Panc1 (cell line): Measurements from ENCODE around the gene FLT1. TPM values are rescaled to one million over a fixed set of nuclear protein-coding genes. Genes with fewer than 3 reads are reported as not detected.

Experiments used
- ATAC-seq: fragments of 200-7000 bp; cut with Tn5 transposase; 2 replicates; pipeline ENCODE4 v1.9.1; 2020; ENCODE audit warnings: mild to moderate bottlenecking, moderate library complexity
- BruUV-seq: library from RNA; stranded (reverse); fragments of 400-500 nt; replicated peaks from 2 replicates; lab custom pipeline; 2021; lab: Mats Ljungman, UMichigan
- CTCF ChIA-PET: fragments of 300-600 bp; sonication (Branson Sonifier 250); formaldehyde crosslinking; loops from one replicate; lab custom pipeline; 2022; ENCODE audit warnings: antibody characterized with exemption; lab: Charles Lee
- POLR2A ChIA-PET: fragments of 300-600 bp; sonication (Branson Sonifier 250); formaldehyde crosslinking; loops from one replicate; lab custom pipeline; 2022; ENCODE audit warnings: antibody characterized with exemption; lab: Charles Lee
- DNase-seq: peaks from one replicate; pipeline ENCODE4 v3.0.0-alpha.2; 2010; ENCODE audit warnings: low read depth, low spot score
- H3K27ac ChIP-seq: 2 replicates; pipeline ENCODE4 v1.5.1; 2011; ENCODE audit warnings: mild to moderate bottlenecking, low read length, inconsistent platforms
- H3K27me3 ChIP-seq: fragments of 200-500 bp; sonication (Bioruptor generic); 2 replicates; pipeline ENCODE4 v1.6.0; 2014; ENCODE audit warnings: low read length, inconsistent platforms; ENCODE audit not compliant: control insufficient read depth, insufficient read depth
- H3K36me3 ChIP-seq: fragments of 200-500 bp; sonication (Bioruptor generic); 2 replicates; pipeline ENCODE4 v1.5.1; 2014; ENCODE audit warnings: inconsistent platforms, mild to moderate bottlenecking, low read length, moderate library complexity; ENCODE audit not compliant: control insufficient read depth, insufficient read depth
- H3K4me1 ChIP-seq: 2 replicates; pipeline ENCODE4 v1.5.1; 2011; ENCODE audit warnings: inconsistent platforms, mild to moderate bottlenecking, low read length, moderate library complexity; ENCODE audit not compliant: control insufficient read depth, insufficient read depth
- H3K4me3 ChIP-seq, 2 experiments: 2 replicates each; pipeline ENCODE4 v1.5.1; 2011 to 2012; ENCODE audit warnings: low read depth in 2 of 2, low read length in 2 of 2, mild to moderate bottlenecking in 2 of 2, inconsistent platforms in 1 of 2, moderate library complexity in 1 of 2
- H3K9me3 ChIP-seq: fragments of 200-500 bp; sonication (Bioruptor generic); 2 replicates; pipeline ENCODE4 v1.5.1; 2014; ENCODE audit warnings: low read depth, mild to moderate bottlenecking, inconsistent platforms, low read length, moderate library complexity; ENCODE audit not compliant: control insufficient read depth, insufficient read depth
- CTCF ChIP-seq: fragments of 450-650 bp; IDR thresholded peaks from 2 replicates; pipeline ENCODE4 v1.5.1; 2017; ENCODE audit warnings: mild to moderate bottlenecking
- POLR2AphosphoS5 ChIP-seq: IDR thresholded peaks from 2 replicates; pipeline ENCODE4 v1.6.1; 2012; ENCODE audit warnings: mild to moderate bottlenecking, low read depth, low read length, moderate library complexity
- SIN3A ChIP-seq: IDR thresholded peaks from 2 replicates; pipeline ENCODE4 v1.6.1; 2012; ENCODE audit warnings: low read depth, mild to moderate bottlenecking, low read length, moderate library complexity, borderline replicate concordance; ENCODE audit not compliant: insufficient read depth
- TCF7L2 ChIP-seq: IDR thresholded peaks from 2 replicates; pipeline ENCODE4 v1.6.1; 2011; ENCODE audit warnings: mild to moderate bottlenecking, low read depth, low read length, inconsistent platforms
- in situ Hi-C: cut with HindIII; loops from 2 replicates; pipeline ENCODE4 v1.10.0; 2016; ENCODE audit warnings: low sequenced_read_pairs, low pct_unique_long_range_greater_than_20kb
- intact Hi-C: fragments of 100-400 bp; cut with micrococcal nuclease; formaldehyde crosslinking; loops from one replicate; pipeline ENCODE4 v1.10.0; 2022; ENCODE audit not compliant: unreplicated experiment
- total RNA-seq: library from RNA; stranded (reverse); gene quantifications from one replicate; pipeline ENCODE4 v1.2.1, GENCODE V29; 2021; ENCODE audit not compliant: unreplicated experiment
- TF ChIP-seq, protein P1 (sequence below), 2 experiments: IDR thresholded peaks; 2 replicates each; pipeline ENCODE4 v1.6.1; 2011 to 2012; ENCODE audit warnings: low read depth in 2 of 2, control low read depth in 1 of 2, low read length in 1 of 2, mild to moderate bottlenecking in 1 of 2, moderate library complexity in 1 of 2; ENCODE audit not compliant: insufficient read depth in 1 of 2

Gene FLT1
- total RNA-seq, 1 experiment from 2014 or later = 0.15 TPM

GRCh38 chr13:28297341-28297740 lies 197.6 kb downstream of the FLT1 start:
- ChIA-PET CTCF (no interaction called here), POLR2A (no interaction called here)
- DNase-seq (no peak), ATAC-seq (no peak)
- Histone ChIP-seq H3K9me3 (no peaks in the 10 kb centered on the region), H3K27me3 (no peaks in the 10 kb centered on the region), H3K36me3 (no peaks in the 10 kb centered on the region), H3K4me3 (no peak overlapping the region), H3K27ac (no peak overlapping the region), H3K4me1 (no peaks in the 10 kb centered on the region)
- TF ChIP-seq SIN3A (no peak), POLR2AphosphoS5 (no peak), TCF7L2 (no peak), CTCF (no peak)
- TF ChIP-seq, protein P1, sequence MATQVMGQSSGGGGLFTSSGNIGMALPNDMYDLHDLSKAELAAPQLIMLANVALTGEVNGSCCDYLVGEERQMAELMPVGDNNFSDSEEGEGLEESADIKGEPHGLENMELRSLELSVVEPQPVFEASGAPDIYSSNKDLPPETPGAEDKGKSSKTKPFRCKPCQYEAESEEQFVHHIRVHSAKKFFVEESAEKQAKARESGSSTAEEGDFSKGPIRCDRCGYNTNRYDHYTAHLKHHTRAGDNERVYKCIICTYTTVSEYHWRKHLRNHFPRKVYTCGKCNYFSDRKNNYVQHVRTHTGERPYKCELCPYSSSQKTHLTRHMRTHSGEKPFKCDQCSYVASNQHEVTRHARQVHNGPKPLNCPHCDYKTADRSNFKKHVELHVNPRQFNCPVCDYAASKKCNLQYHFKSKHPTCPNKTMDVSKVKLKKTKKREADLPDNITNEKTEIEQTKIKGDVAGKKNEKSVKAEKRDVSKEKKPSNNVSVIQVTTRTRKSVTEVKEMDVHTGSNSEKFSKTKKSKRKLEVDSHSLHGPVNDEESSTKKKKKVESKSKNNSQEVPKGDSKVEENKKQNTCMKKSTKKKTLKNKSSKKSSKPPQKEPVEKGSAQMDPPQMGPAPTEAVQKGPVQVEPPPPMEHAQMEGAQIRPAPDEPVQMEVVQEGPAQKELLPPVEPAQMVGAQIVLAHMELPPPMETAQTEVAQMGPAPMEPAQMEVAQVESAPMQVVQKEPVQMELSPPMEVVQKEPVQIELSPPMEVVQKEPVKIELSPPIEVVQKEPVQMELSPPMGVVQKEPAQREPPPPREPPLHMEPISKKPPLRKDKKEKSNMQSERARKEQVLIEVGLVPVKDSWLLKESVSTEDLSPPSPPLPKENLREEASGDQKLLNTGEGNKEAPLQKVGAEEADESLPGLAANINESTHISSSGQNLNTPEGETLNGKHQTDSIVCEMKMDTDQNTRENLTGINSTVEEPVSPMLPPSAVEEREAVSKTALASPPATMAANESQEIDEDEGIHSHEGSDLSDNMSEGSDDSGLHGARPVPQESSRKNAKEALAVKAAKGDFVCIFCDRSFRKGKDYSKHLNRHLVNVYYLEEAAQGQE (IDR thresholded peaks at IDR 0.05; ENCODE audit: insufficient read depth in 1 of 2, low read depth in 2 of 2, low read length in 1 of 2) = no peak
- intact Hi-C loops = no loop called here
- in situ Hi-C loops = no loop called here
- BruUV-seq = no TSS peak

GRCh38 chr13:28286263-28286662 lies 208.7 kb downstream of the FLT1 start:
- no peak for DNase-seq
- no TSS peak for BruUV-seq
- ChIA-PET POLR2A (no interaction called here), CTCF (no interaction called here)
- no peaks in the 10 kb centered on the region for H3K27me3 ChIP-seq
- H3K4me1 ChIP-seq = no peaks in the 10 kb centered on the region
- TF ChIP-seq SIN3A (no peak), POLR2AphosphoS5 (no peak), TCF7L2 (no peak), CTCF (no peak)
- TF ChIP-seq, protein P1 (IDR thresholded peaks at IDR 0.05; ENCODE audit: insufficient read depth in 1 of 2, low read depth in 2 of 2, low read length in 1 of 2) = no peak
- H3K4me3 ChIP-seq = no peak overlapping the region
- no peaks in the 10 kb centered on the region for H3K9me3 ChIP-seq
- no peak for ATAC-seq
- intact Hi-C loops = no loop called here
- in situ Hi-C loops = no loop called here
- no peak overlapping the region for H3K27ac ChIP-seq
- H3K36me3 ChIP-seq = 0 out of 2 replicates have a peak, but pooled peaks cover 2% of the 10 kb centered on the region
